ENCODE data around the gene CACNA1G.

The CACNA1G gene

DNA sequence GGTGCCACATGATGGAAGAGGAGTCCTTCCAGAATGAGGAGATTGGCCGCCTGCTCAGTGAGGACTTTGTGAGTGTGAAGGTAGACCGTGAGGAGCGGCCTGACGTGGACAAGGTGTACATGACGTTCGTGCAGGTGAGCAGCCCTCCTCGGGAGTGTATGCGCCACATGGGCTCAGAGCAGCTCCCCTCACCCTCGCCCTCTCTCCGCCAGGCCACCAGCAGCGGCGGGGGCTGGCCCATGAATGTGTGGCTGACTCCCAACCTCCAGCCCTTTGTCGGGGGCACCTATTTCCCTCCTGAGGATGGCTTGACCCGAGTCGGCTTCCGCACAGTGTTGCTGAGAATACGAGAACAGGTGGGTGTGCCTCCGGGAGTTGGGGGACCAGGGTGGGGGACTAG is 11.7 kb upstream of the CACNA1G start:
- DNase-seq (ENCODE audit: low spot score) = no peak

DNA sequence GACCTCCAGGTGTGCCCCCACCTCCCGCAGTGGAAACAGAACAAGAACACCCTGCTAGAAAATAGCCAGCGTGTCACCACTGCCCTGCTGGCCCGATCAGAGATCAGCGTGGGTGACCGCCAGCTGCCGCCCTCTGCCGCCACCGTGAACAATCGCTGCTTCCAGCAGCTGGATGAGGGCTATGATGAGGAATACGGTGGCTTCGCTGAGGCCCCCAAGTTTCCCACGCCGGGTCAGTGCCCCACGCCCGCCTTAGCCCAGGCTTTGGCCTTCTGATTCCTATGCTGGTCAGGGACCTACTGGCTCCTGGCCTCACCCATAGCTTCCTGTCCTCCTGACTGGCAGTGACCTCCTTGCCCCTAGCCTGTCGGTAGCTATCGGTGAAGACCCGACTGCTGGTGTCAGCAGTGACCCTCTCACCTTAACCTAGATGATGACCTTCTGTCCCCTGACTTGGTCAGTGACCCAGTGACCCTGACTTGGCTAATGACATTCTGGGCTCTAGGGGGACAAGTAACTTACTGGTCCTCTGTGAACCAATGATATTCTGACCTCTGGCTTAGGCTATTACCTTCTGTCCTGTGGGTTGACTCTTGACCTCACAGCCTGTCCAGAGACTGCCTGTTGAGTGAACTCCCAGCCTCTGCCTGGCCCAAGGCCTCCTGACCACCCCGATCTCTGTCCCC is 11.1 kb upstream of the CACNA1G start:
- DNase-seq (ENCODE audit: low spot score) = no peak

DNA sequence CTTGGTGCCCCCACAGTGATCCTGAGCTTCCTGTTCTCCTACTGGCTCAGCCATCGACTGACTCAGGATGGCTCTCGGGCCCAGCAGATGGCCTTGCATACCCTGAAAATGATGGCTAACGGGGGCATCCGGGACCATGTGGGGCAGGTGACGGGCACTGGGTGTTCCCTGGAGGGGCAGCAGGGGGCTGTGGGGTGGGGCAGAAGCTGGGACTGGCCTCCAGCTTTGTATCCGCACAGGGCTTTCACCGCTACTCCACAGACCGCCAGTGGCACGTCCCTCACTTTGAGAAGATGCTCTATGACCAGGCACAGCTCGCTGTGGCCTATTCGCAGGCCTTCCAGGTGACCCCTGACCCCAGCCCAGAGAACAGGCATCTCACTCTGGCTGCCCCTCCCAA is 10.5 kb upstream of the CACNA1G start:
- no peak for DNase-seq (ENCODE audit: low spot score)

DNA sequence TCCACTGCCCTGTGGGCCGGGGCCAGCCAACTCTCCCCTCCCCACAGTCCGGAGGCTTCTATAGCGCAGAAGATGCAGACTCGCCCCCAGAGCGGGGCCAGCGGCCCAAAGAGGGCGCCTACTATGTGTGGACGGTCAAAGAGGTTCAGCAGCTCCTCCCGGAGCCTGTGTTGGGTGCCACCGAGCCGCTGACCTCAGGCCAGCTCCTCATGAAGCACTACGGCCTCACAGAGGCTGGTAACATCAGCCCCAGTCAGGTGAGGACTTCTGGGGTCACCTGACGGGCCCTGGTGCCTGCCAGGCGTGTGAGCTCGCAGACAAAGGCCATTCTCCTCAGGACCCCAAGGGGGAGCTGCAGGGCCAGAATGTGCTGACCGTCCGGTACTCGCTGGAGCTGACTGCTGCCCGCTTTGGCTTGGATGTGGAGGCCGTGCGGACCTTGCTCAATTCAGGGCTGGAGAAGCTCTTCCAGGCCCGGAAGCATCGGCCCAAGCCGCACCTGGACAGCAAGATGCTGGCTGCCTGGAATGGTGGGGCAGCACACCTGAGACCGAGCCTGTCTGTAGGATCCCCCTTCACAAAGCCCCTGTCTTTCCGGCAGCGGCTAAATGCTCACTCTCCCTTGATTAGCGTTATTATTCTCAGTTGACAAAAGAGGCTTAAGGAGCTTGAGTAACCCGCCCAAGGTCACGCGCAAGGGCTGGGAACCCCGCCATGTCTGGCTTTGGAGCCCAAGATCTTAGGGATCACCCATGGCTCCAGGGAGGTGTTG is 9.7 kb upstream of the CACNA1G start:
- no peak for DNase-seq (ENCODE audit: low spot score)

DNA sequence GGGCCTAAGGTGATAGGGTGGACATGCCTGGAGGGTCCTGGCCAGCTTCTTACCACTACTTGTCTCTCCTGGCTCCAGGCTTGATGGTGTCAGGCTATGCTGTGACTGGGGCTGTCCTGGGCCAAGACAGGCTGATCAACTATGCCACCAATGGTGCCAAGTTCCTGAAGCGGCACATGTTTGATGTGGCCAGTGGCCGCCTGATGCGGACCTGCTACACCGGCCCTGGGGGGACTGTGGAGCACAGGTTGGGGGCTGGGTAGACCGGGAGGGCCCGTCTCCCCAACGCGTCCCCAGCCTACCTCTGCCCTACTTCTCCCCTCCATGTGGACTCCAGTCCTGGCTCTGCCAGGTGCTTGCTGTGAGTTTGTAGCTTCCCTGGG is 9.1 kb upstream of the CACNA1G start:
- no peak for DNase-seq (ENCODE audit: low spot score)

DNA sequence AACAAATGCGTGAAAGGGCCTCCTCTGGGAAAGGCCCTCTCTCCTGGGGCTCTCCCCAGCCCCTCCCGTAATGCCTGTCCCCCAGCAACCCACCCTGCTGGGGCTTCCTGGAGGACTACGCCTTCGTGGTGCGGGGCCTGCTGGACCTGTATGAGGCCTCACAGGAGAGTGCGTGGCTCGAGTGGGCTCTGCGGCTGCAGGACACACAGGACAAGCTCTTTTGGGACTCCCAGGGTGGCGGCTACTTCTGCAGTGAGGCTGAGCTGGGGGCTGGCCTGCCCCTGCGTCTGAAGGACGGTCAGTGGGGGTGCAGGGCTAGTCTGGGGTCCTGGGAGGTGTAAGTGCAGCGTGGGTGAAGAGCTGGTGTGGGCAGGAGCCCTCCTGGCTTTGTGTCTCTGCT is 8.6 kb upstream of the CACNA1G start:
- DNase-seq (ENCODE audit: low spot score) = no peak

DNA sequence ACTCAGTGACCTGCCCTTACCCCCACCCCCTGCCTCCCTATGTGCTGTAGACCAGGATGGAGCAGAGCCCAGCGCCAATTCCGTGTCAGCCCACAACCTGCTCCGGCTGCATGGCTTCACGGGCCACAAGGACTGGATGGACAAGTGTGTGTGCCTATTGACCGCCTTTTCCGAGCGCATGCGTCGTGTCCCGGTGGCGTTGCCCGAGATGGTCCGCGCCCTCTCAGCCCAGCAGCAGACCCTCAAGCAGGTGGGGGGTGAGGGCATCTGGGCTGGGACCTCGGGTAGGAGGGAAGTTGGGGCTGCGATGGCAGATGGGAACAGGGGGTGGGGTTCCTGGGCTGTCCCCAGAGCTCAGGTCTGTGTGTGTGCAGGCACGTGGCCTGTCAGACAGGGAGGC is 6.3 kb upstream of the CACNA1G start:
- DNase-seq (ENCODE audit: low spot score) = no peak

DNA sequence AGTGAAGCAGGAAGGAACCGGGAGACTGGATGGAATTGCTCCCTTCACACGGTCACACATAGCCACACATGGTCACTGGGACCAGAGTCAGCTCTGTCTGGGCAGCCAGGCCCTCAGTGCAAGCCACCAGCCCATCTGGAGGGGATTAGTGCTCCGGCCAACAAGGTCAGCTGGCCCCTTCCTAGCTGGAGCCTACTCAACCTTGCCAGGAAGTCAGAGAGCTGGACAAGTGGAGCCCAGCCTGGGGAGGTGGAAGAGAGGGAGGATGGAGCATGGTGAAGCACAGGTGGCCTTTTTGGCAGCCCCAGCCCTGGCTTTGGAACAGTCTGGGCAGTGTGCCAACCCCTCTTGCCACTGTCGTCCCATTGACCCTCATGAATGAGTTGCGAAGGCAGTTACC is 3.7 kb upstream of the CACNA1G start:
- DNase-seq (ENCODE audit: low spot score) = no peak

DNA sequence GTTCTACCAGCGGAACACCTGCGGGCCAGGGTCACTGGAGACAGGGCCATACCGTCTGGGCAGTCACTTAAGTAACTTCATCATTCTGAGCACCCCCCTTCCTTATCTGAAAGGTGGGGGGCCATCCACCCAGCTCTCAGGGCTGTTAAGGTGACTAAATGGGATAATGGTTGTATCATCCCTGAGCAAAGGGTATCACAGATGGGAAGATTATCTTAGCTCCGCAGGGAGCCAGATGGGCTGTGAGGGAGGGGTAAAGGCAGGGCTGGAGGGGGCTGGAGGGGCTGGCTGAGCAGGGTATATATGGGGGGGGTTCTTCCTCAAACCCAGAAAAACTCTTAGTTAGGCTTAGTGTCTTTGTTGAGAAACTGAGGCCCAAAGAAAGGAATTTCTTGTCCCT is 2.9 kb upstream of the CACNA1G start:
- no peak for DNase-seq (ENCODE audit: low spot score)

DNA sequence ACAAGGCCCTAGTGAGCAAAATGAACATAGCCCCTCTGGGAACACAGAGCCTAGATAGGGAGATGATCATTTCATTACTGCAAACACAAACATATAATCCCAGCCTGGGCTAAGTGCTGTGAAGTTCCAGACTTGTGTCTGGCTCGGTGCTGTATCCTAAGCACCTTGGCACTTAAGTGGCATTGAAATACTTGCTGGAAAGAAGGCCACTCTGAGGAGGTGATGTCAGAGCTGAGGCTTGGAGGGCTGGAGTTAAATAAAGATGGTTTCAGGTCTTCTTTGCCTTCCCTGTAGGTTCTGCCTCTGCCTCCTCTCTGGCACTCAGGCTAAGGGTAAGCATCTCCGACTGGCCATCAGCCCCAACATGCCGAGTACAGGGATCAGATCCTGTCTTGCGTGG is 2.4 kb upstream of the CACNA1G start:
- no peak for DNase-seq (ENCODE audit: low spot score)

DNA sequence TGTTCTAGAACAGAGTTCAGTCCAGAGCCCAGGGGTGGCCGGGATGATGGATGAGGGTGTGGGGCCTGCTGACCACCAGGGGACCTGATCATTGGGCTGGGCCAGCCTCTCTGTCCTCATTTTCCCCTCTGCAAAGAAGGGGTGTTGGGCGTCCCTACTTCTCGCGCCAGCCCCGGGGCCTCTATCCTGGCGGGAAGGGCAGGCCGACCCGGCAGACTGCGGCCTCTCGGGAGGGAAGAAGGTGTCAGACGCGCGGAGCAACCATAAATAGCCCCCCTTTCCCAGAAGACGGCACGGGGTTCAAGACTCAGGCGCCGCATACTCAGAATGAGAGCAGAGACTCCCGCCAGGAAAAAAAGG is 2.0 kb upstream of the CACNA1G start:
- no peak for DNase-seq (ENCODE audit: low spot score)

DNA sequence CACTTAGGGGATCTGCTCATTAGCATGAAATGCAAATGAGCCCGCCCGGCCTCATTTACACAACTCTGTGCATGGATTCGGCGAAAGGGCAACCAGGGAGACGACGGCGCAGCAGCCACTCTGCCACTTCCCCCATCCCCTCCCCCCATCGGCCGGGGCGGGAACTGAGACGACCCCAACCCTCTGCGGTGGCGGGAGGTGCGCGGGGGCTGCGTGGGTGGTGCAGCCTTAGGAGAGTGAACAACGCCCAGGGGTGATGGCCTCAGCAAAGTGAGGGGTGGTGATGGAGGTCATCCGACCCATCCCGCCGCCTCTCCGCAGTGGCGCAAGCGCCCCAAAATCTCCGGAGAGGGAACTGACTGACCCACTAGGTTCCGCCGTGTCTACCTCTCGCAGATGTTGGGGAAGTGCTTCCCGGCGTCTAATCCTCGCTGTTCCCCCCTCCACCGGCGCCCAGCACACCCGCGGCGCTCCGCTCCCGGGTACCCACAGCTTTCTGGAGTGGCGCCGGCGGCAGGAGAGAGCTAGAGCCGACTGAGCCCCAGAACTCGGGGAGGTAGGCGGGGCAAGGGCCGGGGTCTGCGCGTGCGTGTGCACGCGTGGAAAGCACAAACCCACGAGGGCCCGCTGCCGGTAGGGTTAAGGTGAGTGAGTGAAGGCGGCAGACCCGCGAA is 1.4 kb upstream of the CACNA1G start:
- DNase-seq (ENCODE audit: low spot score) = no peak

DNA sequence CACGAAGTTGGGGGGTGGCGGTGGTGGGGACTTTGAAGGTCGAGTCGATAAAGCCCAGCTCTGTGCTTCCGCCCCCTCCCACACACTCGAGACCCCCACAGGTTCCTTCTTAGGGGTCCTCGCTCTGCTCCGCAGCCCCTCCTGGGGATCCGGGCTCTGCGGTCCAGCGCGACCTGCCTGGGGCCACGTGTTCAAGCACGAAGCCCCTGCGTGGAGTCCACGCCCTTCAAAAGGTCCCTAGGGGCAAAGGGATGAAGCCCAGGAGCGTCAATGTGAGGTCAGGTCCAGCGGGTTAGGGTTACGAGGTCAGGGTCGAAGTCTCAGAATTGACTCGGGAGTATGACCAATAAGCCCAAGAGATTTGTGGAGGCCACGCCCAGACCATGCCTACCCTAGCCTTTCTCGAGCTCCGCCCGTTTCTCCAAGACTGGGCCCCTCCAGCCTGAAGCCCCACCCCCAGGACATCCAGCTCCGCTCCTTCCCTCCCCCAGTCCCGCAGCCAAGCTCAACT is 786 bp upstream of the CACNA1G start:
- no peak for DNase-seq (ENCODE audit: low spot score)

DNA sequence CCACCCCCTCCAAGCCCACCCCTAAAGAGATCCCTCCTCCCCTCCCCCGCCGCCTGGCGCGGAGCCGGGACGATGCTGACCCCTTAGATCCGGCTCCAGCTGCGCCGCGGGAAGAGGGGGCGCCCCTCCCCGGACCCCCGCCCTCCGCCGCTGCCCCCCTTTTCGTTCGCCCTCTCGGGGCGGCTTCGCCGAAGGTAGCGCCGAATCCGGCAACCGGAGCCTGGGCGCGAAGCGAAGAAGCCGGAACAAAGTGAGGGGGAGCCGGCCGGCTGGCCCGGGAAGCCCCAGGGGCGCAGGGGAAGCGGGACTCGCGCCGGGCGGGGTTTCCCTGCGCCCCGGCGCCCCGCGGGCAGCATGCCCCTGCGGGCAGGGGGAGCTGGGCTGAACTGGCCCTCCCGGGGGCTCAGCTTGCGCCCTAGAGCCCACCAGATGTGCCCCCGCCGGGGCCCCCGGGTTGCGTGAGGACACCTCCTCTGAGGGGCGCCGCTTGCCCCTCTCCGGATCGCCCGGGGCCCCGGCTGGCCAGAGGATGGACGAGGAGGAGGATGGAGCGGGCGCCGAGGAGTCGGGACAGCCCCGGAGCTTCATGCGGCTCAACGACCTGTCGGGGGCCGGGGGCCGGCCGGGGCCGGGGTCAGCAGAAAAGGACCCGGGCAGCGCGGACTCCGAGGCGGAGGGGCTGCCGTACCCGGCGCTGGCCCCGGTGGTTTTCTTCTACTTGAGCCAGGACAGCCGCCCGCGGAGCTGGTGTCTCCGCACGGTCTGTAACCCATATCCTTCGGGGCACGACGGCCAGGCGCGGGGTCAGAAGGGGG is 623 bp downstream of the CACNA1G start:
- DNase-seq (ENCODE audit: low spot score) = no peak

DNA sequence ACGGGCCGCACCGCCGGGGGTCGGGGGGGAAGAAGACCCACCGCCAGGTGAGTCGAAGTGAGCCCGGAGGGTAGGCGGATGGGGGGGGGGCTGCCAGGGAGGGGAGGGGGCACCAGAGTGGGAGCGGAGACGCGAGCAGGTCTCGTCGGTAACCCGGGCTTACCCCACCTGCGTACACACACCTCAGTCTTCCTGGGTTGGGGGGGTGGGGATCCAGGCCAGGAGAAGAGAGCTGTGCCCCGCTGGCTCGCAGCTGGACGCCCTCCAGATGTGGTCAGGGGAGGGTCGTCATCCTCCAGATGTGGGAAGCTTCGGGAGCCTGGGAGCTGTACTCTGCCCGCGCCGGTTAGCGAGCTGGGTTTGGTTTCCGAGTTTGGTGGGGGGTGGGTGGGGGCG is 1.2 kb downstream of the CACNA1G start:
- DNase-seq (ENCODE audit: low spot score) = no peak

DNA sequence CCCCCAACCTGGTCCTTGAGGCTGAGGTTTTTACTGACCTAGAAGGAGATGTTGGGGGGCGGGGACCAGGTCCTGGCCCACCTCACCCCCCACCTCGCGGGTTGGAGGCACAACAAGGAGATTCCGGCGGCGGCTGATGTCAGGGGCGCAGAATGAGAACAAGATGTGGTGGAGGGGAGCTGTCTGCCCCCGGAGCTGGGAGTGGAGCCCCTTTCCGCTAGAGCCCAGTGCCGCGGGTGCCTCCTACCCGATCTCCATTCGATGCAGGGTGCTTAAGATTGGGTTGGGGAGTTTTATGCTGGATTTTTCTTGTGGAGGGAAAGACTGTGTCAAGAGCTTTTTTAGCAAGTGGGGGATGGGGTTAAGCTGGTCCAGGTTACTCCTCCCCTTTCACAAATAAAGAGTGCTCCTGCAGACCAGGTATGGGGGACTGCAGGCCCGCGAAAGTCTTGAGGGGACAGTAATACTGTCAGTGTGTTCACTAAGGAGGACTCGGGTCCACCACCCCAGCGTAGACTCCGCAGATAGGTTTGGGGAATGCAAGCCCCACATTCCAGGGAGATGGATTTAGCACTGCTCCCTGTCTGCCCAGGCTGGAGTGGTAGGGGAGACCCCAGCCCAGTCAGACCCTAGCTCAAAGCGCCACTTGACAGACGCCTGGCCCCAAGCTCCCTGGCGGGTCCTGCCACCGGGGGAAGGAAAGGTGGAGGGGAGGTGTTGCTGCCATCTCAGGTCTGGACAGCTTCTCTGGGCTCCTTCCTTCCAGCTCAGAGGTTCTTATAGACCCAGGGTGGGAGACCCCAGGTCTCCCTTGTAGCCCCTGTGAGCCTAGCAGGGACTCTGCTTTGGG is 2.0 kb downstream of the CACNA1G start:
- no peak for DNase-seq (ENCODE audit: low spot score)

DNA sequence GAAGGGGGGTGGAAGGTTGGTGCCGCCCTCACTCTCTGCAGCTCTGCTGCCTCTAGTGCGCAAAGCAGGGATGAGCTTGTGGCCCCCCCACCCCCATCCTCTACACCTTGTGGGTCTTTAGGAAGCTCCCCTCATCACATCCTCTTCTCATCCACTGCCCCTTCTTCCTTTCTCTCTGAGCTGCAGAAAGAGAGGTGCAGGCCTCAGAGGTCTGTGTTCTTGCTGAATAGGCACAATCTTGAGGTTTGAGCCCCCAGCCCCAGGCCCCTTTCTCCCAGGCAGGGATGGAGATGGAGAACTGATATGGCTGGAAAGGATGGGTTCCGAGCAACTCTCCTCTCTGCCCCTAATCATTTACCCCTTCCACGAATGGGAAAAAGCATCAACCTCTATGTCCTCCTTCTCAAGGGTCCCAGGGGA is 2.6 kb downstream of the CACNA1G start:
- DNase-seq (ENCODE audit: low spot score) = no peak

DNA sequence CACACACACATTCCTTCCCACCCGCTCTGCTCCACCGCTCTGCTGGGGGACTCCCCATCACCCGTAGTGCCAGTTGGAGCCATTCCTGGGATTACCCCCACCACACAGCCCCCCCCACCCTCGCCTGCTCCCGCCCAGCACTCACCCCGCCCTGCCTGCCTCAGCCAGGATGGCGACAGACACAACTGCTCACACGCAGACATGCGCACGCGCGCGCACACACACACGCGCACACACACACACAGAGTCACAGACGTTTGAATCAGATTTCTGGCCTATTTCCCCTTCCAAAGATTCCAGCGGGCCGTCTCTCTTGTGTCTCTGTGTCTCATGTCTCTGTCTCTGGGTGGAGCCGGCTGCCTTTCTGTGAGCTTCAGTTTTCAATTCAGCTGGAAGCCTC is 4.4 kb downstream of the CACNA1G start:
- no peak for DNase-seq (ENCODE audit: low spot score)

DNA sequence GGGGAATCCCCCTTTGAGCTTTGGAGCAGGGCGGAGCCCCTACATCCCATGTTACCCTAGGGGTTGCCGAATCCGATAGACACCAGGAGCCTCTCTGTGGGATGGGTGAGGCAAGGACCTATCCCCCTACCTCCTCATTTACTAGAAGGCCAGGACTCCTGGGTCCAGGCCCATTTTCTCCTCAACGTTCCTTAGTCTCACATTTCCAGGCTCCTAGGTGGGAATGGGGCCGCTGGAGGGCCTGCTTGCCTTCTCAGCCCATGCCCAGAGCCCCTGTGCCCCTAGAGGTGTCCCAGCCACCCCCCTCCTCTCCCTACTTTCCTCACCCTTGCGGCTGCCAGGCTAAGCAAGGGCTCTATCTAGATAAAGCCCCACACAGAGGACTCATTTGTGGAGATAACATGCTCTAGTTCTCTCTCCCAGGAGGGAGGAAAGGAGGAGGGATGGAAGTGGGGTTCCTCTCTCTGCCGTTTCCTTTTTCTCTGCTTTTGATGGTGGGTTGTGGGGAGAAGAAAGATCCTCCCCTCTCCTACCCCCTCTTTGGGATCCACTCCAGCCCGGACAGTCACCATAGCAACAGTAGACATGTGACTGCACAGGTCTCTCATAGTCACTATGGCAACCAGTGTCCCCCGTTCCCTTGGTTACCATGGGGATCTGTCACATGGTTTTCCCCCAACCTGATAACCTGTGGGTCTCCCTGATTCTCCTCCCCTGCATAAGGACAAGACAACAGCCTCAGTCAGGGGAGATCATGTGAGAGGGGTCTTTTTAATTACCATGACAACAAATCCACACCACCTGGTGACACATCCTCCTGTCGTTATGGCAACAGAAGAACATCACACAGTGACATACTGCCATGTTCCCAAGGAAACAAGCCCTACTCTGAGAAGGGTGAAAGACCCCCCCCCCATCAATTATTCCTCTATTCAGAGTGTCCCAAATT is 5.2 kb downstream of the CACNA1G start:
- DNase-seq (ENCODE audit: low spot score) = peak; percentile 56

DNA sequence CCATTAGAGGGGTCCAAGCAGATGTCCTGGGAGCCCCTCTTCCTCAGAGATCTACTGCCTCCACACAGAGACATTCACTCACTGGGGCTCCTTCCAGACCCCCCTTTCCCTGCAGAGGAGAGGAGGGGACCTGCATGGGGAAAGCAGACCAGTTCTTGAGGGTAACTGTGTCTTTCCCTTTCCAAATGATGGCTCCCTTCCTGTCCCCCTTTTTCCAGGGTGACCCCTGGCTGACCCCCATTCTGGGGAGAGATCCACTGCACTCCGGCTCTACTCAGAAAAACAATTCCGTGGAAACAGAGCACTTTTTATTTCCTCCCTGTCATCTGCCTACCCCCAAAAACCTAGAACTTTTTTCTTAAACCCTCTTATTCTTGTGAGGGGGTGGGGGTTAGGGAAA is 6.4 kb downstream of the CACNA1G start:
- DNase-seq (ENCODE audit: low spot score) = no peak
